Measurements from ENCODE around the gene PCDHGC5.

- no peak for TF ChIP-seq CTCF (IDR thresholded peaks at IDR 0.05)
- TF ChIP-seq EZH2 (IDR thresholded peaks at IDR 0.05; ENCODE audit: borderline replicate concordance, insufficient read depth, low read depth, low read length, poor library complexity, severe bottlenecking) = no peak
Observed at GRCh38 chr5:141529002-141529401, 40.1 kb downstream of the PCDHGC5 start.
